NCI-H69 (cell line): ENCODE data around the gene MEIS3.

ENCODE experiments used
- DNase-seq: peaks from one replicate; lab custom pipeline; 2025; lab: John Stamatoyannopoulos, UW

Gene MEIS3

DNA sequence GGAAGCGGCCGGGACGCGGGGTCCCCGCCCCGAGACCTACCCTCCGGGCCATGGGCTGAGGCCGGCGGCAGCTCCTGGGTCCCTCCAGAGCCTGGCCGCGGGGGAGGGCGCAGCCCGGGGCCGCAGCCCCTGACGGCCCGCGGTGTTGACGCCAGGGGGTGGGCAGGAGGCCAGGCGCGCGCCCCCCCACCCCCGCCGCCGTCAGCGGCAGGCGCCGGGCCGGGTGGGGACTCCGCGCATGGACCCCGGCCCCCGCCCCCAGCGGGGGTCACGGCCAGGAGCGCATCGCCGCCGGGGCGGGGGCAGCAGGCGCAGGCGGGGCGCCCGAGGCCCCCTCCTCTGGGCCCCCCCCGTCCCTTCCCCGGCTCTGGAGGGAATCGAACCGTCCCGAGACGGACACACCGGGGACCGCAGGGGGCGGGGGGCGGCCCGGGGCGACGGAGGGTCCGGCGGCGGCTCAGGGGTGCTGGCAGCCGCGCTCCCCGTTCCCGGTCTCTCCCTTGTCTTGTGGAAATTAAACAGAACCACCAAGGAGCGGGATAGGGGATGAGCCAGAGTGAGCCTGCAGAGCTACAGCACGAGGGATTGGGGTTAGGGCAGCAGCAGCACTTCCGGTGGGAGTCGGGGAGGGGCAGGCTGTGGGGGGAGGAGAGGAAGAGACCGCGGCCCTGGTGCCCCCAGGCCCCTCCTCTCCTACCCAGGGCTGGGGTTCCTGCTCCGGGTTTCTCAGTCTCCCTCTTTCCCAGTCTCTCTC lies at the start of gene MEIS3:
Gene MEIS3, minus strand, starts transcription at position 498 of the 754 bp plus-strand sequence. Its CDS starts 446 bp downstream, at position 52.
- peak; percentile 53 for DNase-seq

DNA sequence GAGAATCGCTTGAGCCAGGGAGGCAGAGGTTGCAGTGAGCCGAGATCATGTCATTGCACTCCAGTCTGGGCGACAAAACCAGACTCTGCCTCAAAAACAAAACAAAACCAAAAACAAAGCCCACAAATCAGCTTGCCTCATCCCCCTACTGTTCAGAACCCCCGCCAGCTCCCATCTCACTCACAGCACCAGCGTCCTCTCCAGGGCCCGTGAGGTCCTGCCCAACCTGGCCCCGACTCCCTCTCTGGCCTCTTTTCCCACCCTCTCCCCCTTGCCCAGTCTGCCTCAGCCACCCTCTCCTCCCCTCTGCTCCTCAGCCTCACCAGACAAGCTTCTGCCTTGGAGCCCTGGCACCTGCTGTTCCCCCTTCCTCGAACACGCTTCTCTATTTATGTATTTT lies 48.6 kb upstream of the MEIS3 start:
- no peak for DNase-seq

DNA sequence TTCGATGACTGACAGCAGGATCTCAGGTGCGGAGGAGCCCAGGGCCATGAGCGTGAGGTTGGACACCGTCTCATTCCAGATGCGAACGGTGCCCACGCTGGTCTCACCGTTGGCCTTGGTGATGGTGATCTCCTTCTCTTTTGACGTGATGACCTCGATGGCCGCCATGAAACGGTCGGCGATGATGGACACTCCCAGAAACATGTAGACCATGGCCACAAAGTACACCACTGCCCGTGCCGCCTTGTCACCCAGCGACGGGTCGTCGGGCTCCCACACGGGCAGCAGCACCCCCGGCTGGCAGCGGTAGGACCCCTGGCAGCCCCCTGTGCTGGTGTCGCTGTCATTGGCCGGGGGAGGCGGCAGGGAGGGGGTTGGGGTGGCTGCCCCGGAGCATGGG lies 46.6 kb upstream of the MEIS3 start:
- DNase-seq, result no peak

- DNase-seq, result peak; percentile 69
These were observed 45.5 kb upstream of the MEIS3 start for GRCh38 chr19:47464675-47465419.

GRCh38 chr19:47461876-47462275 lies 42.5 kb upstream of the MEIS3 start:
- DNase-seq, result no peak

GRCh38 chr19:47459477-47459876 lies 40.1 kb upstream of the MEIS3 start:
- no peak for DNase-seq

GRCh38 chr19:47458672-47459071 lies 39.3 kb upstream of the MEIS3 start:
- no peak for DNase-seq

- no peak for DNase-seq
These were observed 37.6 kb upstream of the MEIS3 start for GRCh38 chr19:47456721-47457474.

DNA sequence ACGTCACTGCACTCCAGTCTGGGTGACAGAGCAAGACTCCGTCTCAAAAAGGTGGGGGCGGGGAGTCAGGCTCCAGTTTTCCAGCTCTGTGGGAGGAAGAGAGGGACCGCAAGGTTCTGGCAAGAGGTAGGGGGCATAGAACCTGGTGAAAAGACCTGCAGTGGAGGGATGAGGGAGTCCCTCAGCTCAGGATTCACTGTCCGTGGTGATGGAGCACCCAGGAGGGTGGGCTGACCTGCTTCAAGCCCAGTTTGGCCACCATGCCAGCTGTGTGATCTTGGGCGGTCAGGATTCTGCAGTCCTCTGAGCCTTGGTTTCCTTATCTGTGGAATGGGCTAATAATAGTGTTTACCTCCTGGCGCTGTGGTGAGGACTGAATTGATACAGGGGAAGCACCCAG lies 31.2 kb upstream of the MEIS3 start:
- DNase-seq, result no peak

GRCh38 chr19:47448360-47448727 lies 29.0 kb upstream of the MEIS3 start:
- DNase-seq, result no peak

GRCh38 chr19:47447470-47448359 lies 28.4 kb upstream of the MEIS3 start:
- peak; percentile 90 for DNase-seq

- DNase-seq, result peak; percentile 86
These were observed 27.5 kb upstream of the MEIS3 start for GRCh38 chr19:47446534-47447469.

- peak; percentile 94 for DNase-seq
These were observed 26.6 kb upstream of the MEIS3 start for GRCh38 chr19:47445937-47446402.

- peak; percentile 92 for DNase-seq
These were observed 26.2 kb upstream of the MEIS3 start for GRCh38 chr19:47445527-47445926.

- peak; percentile 43 for DNase-seq
These were observed 25.1 kb upstream of the MEIS3 start for GRCh38 chr19:47444388-47444821.

GRCh38 chr19:47443331-47443730 lies 24.0 kb upstream of the MEIS3 start:
- DNase-seq, result no peak

GRCh38 chr19:47438793-47439220 lies 19.5 kb upstream of the MEIS3 start:
- DNase-seq, result peak; percentile 12

DNA sequence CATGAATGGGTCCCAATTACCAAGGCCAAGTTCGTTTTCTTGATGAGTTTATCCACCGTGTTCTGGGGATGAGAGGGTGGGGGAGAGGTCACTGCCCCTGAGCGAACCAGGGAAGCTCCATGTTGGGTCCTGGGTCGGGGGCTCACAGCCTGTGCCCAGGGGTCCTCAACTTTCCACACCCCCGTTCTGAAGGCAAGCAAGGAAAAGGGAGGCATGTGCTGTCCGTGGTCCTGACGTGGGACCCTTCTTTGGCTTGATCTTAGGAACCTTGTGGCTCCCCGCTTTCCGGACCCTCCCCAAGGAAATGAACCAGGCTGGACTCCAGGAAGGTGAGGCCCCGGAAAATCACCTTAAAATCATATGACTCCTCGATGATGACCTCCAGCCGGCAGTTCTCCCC lies 18.2 kb upstream of the MEIS3 start:
- DNase-seq, result no peak

- DNase-seq, result peak; percentile 85
These were observed 17.5 kb upstream of the MEIS3 start for GRCh38 chr19:47436712-47437401.
